ENCODE measurements around the gene CDH18.

CDH18 gene

GRCh38 chr5:19987612-19988361 lies at the start of gene CDH18:
Gene CDH18 (minus strand): TSS chr5:19988200. CDS start chr5:19838986, 149,214 bp downstream.
- DNase-seq (ENCODE audit: low spot score) = peak; percentile 96

- DNase-seq (ENCODE audit: low spot score) = no peak
Measured at GRCh38 chr5:20034717-20035116, 46.7 kb upstream of the CDH18 start.

GRCh38 chr5:20033881-20034280 lies 45.9 kb upstream of the CDH18 start:
- DNase-seq (ENCODE audit: low spot score) = no peak

GRCh38 chr5:20032896-20033295 lies 44.9 kb upstream of the CDH18 start:
- DNase-seq (ENCODE audit: low spot score) = no peak

- DNase-seq (ENCODE audit: low spot score) = no peak
Measured at GRCh38 chr5:20030125-20030524, 42.1 kb upstream of the CDH18 start.

DNA sequence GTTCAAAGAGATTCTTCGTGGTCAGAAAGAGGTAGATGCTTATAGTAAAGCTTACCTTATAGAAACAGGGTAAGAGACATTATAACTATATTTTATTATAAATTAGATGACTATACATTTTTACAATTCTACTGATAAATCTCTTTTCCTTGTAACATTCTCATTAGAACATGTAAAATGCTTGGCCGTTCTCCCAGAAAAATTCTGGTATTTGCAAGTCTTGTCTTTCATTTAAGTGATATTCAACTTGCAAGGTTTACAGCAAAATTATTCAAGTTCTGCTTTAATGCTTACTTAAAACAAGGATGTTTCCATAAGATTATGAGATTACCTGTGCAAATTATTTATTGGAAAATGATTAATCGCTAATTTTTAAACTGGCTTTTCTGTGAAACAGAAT lies 41.3 kb upstream of the CDH18 start:
- no peak for DNase-seq (ENCODE audit: low spot score)

GRCh38 chr5:20028506-20028905 lies 40.5 kb upstream of the CDH18 start:
- no peak for DNase-seq (ENCODE audit: low spot score)

DNA sequence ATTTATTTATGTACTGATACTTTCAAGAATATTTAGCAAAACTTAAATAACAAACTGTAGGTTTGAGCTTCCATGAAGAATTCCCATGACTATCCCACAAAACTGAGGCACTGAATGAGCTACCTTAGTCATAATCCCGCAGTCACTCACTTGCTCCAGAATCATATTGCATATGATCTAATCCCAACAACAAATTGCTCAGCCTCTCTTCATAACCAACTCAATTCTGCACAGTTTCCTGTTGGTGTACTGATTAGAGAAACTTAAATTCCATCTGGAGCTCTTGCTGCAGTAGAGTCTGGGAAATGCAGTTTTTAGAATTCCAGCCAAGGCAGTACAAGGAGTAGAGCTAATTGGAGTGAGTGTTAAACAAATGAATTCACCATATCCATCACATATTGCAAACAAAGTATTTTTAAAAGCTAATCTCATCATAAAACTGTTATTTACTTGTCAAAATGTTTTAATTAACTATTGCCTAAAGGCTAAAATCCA lies 35.7 kb upstream of the CDH18 start:
- no peak for DNase-seq (ENCODE audit: low spot score)

DNA sequence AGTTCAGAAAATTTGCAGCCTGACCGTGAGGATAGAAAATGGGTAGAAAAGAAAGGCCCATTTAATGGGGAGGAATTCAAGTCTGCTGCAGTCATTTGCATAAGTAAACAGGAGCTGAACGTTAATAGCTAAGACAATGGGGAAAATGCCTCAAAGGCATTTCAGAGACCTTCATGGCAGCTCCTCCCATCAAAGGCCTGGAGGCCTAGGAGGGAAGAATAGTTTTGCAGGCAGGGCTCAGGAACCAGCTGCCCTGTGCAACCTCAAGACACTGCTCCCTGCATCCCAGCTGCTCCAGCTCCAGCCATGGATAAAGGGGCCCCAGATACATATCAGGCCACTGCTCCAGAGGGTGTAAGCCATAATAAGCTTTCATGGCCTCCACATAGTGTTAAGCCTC lies 32.2 kb upstream of the CDH18 start:
- DNase-seq (ENCODE audit: low spot score) = no peak

GRCh38 chr5:20017021-20017420 lies 29.0 kb upstream of the CDH18 start:
- DNase-seq (ENCODE audit: low spot score) = no peak

DNA sequence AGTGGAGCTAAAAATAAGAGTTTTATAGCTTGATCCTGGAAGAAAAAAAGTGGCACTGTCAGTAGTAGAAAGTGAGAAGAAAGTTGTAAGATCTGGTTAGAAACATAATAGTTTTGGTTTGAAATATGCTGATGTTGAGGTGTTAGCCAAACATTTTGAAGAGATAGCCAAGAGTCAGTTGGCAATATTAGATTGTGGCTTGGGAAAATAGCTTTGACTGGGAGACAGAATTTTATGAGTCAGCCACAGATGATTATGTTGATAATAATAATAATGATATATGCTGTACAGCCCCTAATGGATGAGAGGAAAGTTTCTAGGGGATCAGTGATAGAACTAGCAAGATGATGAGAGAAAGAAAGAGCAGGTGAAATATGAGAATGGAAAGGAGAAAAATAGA lies 12.4 kb upstream of the CDH18 start:
- DNase-seq (ENCODE audit: low spot score) = no peak

DNA sequence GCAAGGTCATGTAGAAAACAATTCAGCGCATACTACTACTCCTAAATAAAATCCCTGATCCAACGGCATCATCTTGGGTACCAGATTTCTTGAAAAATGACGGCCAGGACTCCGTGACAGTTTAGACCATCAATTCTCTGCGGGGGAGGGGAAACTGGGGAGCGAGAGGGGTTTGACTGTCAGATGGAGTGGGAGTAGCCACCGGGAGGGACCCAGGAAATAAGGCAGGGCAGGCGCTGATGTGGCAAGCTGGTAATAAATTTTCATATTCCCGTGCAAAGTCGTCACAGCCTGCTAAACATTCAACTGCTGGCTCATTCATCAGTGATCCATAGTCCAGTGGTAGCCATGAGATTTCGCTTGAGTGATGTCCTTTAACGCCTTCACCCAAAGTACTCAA lies 457 bp upstream of the CDH18 start:
- peak; percentile 6 for DNase-seq (ENCODE audit: low spot score)

- no peak for DNase-seq (ENCODE audit: low spot score)
Measured at GRCh38 chr5:19986806-19987205, 1.2 kb downstream of the CDH18 start.

- no peak for DNase-seq (ENCODE audit: low spot score)
Measured at GRCh38 chr5:19986031-19986619, 1.9 kb downstream of the CDH18 start.

DNA sequence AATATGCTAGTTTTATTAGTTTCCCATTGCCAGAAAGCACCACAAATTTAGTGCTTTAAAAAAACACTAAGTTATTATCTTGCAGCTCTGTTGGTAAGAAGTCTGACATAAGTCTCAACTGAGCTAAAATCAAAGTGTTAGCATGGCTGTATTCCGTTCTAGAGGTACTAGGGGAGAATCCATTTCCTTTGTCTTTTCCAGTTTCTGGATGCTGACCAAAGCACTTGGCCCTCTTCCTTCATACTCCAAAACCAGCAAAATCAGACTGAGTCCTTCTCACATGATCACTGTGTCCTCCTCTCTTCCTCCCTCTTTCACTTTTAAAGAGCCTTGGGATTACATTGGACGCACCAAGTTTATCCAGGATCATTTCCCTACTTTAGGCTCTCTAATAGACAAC lies 9.5 kb downstream of the CDH18 start:
- DNase-seq (ENCODE audit: low spot score) = no peak

DNA sequence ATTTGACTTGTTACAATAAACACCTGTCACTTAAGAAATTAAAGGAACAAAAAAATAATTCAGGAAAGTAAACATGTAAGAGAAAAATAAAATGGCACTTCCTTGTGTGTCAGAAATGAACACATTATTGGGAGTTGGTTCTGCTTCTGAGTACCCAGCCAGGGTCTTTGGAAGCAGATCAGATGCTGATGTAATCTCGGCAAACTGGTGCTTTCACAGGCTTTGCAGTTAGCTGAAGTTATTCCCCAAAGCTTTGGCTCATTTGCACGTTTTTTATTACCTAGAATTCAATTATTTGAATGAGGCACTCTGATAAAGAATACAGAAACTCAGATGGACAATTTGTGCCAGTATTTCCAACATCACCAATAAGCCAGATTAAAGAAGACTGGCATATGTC lies 10.9 kb downstream of the CDH18 start:
- no peak for DNase-seq (ENCODE audit: low spot score)

GRCh38 chr5:19975795-19976194 lies 12.2 kb downstream of the CDH18 start:
- no peak for DNase-seq (ENCODE audit: low spot score)

DNA sequence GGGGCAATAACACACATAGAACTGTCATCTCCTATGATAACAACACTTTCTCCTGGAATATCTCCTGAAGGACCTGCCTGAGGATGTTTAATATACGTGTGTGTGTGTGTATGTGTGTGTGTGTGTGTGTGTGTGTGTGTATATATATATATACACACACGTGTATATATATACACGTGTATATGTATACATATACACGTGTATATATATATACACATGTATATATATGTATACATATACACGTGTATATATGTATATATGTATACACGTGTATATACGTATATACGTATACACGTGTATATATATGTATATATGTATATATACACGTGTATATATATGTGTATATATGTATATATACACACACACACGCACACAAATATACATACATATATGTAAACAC lies 27.5 kb downstream of the CDH18 start:
- DNase-seq (ENCODE audit: low spot score) = no peak

DNA sequence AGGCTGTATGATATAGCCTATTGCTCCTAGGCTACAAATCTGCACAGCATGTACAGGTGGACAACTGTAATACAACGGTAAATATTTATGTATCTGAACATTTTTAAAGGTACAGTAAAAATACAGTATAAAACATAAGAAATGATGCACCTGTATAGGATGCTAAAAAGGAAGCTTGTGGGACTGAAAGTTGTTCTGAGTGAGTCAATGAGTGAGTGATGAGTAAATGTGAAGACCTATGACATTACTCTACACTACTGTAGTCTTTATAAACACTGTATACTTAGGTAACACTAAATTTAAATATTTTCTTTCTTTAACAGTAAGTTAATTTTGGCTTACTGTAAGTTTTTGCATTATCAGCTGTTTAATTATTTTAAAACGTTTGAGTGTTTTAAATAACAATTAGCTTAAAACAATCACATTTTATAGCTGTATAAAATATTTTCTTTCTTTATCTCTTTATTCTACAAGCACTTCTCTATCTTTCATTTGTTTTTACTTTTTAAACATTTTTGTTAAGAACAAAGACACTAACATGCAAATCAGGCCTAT lies 28.1 kb downstream of the CDH18 start:
- no peak for DNase-seq (ENCODE audit: low spot score)

DNA sequence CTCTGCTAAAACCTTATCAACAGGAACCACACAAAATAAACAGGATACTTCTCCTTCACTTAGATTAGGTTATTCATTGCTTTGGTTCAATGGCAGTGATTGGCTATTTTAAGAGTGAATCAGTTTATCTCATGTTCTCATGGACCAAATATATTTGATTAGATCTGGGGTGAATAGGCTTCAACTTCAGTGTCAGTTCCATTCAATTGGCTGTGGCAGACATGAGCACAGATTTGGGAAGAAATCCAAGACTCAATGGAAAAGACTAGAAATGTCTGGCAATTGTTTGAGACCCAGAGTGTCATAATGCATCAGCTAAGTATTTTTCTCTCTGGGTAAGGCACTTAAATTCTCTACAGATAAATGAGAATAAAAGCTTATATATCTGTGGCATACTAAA lies 37.1 kb downstream of the CDH18 start:
- DNase-seq (ENCODE audit: low spot score) = no peak

DNA sequence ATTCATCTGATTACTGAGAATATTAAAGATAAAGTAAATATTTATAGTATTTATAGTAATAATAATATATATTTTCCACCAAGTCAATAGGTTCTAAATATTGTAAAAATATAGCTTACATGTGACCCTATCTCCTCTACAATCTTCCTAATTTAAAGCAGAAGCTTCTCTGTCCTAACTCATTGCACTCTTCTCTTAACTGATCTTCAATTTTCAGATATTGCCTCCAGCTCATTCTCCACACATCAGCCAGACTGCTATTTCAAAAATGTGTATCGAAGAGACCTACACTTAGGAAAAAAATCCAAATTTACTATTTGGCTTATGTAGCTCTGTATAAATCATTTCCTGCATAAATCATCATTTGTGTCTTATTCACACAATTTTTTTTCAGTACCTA lies 47.8 kb downstream of the CDH18 start:
- no peak for DNase-seq (ENCODE audit: low spot score)

DNA sequence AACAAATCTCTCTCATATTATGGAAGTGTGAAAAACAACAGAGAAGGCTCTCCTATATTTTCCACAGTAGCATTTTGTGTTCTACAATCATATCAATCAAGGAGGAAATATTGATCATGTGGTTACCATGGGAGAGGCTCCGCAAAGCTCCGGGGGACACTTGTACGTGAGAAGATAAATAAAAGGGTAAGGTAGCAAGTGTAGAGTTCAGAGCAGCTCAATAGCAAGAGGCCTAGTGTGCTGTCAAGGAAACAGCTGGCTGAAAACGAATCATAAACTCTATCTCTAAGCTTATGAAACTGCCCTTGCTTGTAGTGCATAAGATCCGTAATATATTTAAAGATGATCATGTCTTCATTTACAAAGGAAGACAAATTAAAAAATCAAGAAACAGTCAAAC lies 57.5 kb downstream of the CDH18 start:
- no peak for DNase-seq (ENCODE audit: low spot score)

DNA sequence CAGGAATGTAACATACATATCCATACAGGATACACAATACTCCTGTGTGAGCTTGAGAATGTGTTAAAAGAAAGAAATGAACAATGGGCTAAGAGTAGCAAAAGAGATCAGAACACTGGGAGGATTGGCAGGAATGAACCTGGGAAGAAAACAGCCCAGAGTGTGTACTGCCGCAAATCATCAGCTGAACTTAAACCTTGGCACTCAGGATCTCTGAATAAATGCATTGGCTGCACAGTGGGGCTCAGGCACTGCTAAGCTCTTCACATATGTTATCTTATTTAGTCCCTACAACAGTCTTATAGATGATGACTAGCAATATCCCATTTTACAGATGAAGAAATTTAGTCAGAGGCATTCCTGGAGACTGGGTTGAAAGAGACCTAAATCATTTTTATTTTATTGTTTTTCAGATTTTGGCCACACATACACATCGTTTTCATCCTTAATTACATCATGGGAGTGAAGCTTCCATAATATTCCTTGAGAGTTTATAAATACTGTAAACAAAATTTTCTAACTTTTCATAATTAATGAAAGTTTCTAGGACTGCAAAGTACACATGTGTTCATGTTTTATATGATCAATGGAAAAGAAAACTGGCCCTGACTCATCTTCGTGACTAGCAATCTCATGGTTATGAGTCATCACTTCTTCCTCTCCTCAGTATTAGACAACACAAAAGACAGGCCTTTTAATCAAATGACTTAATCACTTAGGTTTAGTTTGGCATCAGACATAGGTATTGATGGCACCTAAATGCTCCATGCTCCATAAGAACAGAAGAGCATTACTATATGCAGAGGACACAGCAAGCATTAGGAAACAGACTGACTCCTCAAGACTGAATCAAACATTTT lies 59.2 kb downstream of the CDH18 start:
- DNase-seq (ENCODE audit: low spot score) = no peak
